ENCODE results near the gene POLR3E.

The POLR3E gene

GRCh38 chr16:22352140-22352539 lies 54.9 kb downstream of the POLR3E start:
- no peak for DNase-seq (ENCODE audit: low read depth)
- no peak for TF ChIP-seq CTCF (conservative IDR thresholded peaks at IDR 0.05; ENCODE audit: low read depth, low read length)
- no peak overlapping the region for H3K4me3 ChIP-seq (ENCODE audit: low read length)

- no peak for TF ChIP-seq CTCF (conservative IDR thresholded peaks at IDR 0.05; ENCODE audit: low read depth, low read length)
- DNase-seq (ENCODE audit: low read depth) = no peak
- no peak overlapping the region for H3K4me3 ChIP-seq (ENCODE audit: low read length)
Measured at GRCh38 chr16:22352723-22353122, 55.5 kb downstream of the POLR3E start.

- no peak for TF ChIP-seq CTCF (conservative IDR thresholded peaks at IDR 0.05; ENCODE audit: low read depth, low read length)
- no peak for DNase-seq (ENCODE audit: low read depth)
- no peak overlapping the region for H3K4me3 ChIP-seq (ENCODE audit: low read length)
Measured at GRCh38 chr16:22353191-22353919, 56.1 kb downstream of the POLR3E start.

GRCh38 chr16:22353933-22354541 lies 56.8 kb downstream of the POLR3E start:
- H3K4me3 ChIP-seq (ENCODE audit: low read length) = no peak overlapping the region
- no peak for TF ChIP-seq CTCF (conservative IDR thresholded peaks at IDR 0.05; ENCODE audit: low read depth, low read length)
- DNase-seq (ENCODE audit: low read depth) = no peak

GRCh38 chr16:22355487-22355908 lies 58.3 kb downstream of the POLR3E start:
- no peak for TF ChIP-seq CTCF (conservative IDR thresholded peaks at IDR 0.05; ENCODE audit: low read depth, low read length)
- no peak for DNase-seq (ENCODE audit: low read depth)
- H3K4me3 ChIP-seq (ENCODE audit: low read length) = no peak overlapping the region

- TF ChIP-seq CTCF (conservative IDR thresholded peaks at IDR 0.05; ENCODE audit: low read depth, low read length) = no peak
- no peak overlapping the region for H3K4me3 ChIP-seq (ENCODE audit: low read length)
- peak; percentile 97 for DNase-seq (ENCODE audit: low read depth)
Measured at GRCh38 chr16:22356930-22357634, 59.9 kb downstream of the POLR3E start.

All from retinal pigment epithelial cell (primary cell).